Neural cell (in vitro differentiated cells): Measurements from ENCODE around the gene ECM2. TPM values are rescaled to one million over a fixed set of nuclear protein-coding genes. Genes with fewer than 3 reads are reported as not detected.

Experiments used
- H2AFZ ChIP-seq: fragments of 200-600, 300-800 bp; sonication (generic), shearing (Covaris generic); 2 replicates; pipeline ENCODE4 v1.6.0; 2014; ENCODE audit warnings: low read depth, mild to moderate bottlenecking, antibody characterized with exemption, low read length, moderate library complexity
- H3F3A ChIP-seq: fragments of 200-600 bp; shearing (Covaris generic); 2 replicates; pipeline ENCODE4 v1.6.1; 2016; ENCODE audit warnings: mild to moderate bottlenecking, moderate library complexity, mixed read lengths, antibody characterized with exemption, low read length; ENCODE audit not compliant: insufficient read depth, poor library complexity, severe bottlenecking
- H3K27ac ChIP-seq: fragments of 200-600, 300-800 bp; sonication (generic), shearing (Covaris generic); 2 replicates; pipeline ENCODE4 v1.5.1; 2014; ENCODE audit warnings: mild to moderate bottlenecking, low read length, moderate library complexity
- H3K27me3 ChIP-seq: fragments of 300-800, 200-600 bp; sonication (generic), shearing (Covaris generic); 2 replicates; pipeline ENCODE4 v1.6.0; 2014; ENCODE audit warnings: mild to moderate bottlenecking, low read depth, low read length, moderate library complexity; ENCODE audit not compliant: insufficient read depth
- H3K36me3 ChIP-seq: fragments of 300-800, 200-600 bp; sonication (generic), shearing (Covaris generic); 2 replicates; pipeline ENCODE4 v1.5.1; 2014; ENCODE audit warnings: mild to moderate bottlenecking, antibody characterized with exemption, low read length, moderate library complexity; ENCODE audit not compliant: insufficient read depth
- H3K4me2 ChIP-seq: fragments of 300-800, 200-600 bp; sonication (generic), shearing (Covaris generic); 2 replicates; pipeline ENCODE4 v1.6.0; 2014; ENCODE audit warnings: mild to moderate bottlenecking, low read length
- H3K4me3 ChIP-seq: fragments of 300-800, 200-600 bp; sonication (generic), shearing (Covaris generic); 2 replicates; pipeline ENCODE4 v1.5.1; 2014; ENCODE audit warnings: mild to moderate bottlenecking, low read length, moderate library complexity
- H3K79me2 ChIP-seq: fragments of 200-600 bp; shearing (Covaris generic); replicated peaks from 2 replicates; pipeline ENCODE4 v1.6.0; 2014; ENCODE audit warnings: mild to moderate bottlenecking, low read length, moderate library complexity; ENCODE audit not compliant: insufficient read depth
- H3K9ac ChIP-seq: fragments of 300-800, 200-600 bp; sonication (generic), shearing (Covaris generic); 2 replicates; pipeline ENCODE4 v1.6.1; 2016; ENCODE audit warnings: mild to moderate bottlenecking, low read length, mixed read lengths
- H3K9me2 ChIP-seq: fragments of 200-600 bp; shearing (Covaris generic); 2 replicates; pipeline ENCODE4 v1.6.1; 2016; ENCODE audit warnings: mild to moderate bottlenecking, low read length, mixed read lengths; ENCODE audit not compliant: insufficient read depth
- H3K9me3 ChIP-seq: fragments of 200-600, 300-800 bp; sonication (generic), shearing (Covaris generic); 2 replicates; pipeline ENCODE4 v1.6.1; 2016; ENCODE audit warnings: mild to moderate bottlenecking, mixed run types, low read length, moderate library complexity, mixed read lengths
- H4K20me1 ChIP-seq: fragments of 200-600 bp; shearing (Covaris generic); 2 replicates; pipeline ENCODE4 v1.6.1; 2016; ENCODE audit warnings: mild to moderate bottlenecking, mixed run types; ENCODE audit not compliant: insufficient read depth
- EP300 ChIP-seq: fragments of 450-650 bp; conservative IDR thresholded peaks from 2 replicates; pipeline ENCODE4 v1.6.1; 2014; ENCODE audit warnings: antibody characterized with exemption, mild to moderate bottlenecking, moderate library complexity; ENCODE audit not compliant: poor library complexity, severe bottlenecking
- EZH2 ChIP-seq: fragments of 200-600, 300-800 bp; shearing (Covaris generic), sonication (generic); IDR thresholded peaks from 2 replicates; pipeline ENCODE4 v1.6.1; 2014; ENCODE audit warnings: antibody characterized with exemption, low read length, borderline replicate concordance, mild to moderate bottlenecking; ENCODE audit not compliant: insufficient read depth, poor library complexity, severe bottlenecking
- MXI1 ChIP-seq: fragments of 450-650 bp; conservative IDR thresholded peaks from 2 replicates; pipeline ENCODE4 v1.6.1; 2014; ENCODE audit warnings: antibody characterized with exemption, mild to moderate bottlenecking; ENCODE audit not compliant: poor library complexity, severe bottlenecking
- POLR2AphosphoS5 ChIP-seq: IDR thresholded peaks from 2 replicates; pipeline ENCODE4 v1.6.1; 2012
- RAD21 ChIP-seq: fragments of 450-650 bp; conservative IDR thresholded peaks from 2 replicates; pipeline ENCODE4 v1.6.1; 2014; ENCODE audit warnings: antibody characterized with exemption, mild to moderate bottlenecking, moderate library complexity
- REST ChIP-seq: IDR thresholded peaks from 2 replicates; pipeline ENCODE4 v1.6.1; 2012; ENCODE audit warnings: borderline replicate concordance
- SMC3 ChIP-seq: fragments of 450-650 bp; conservative IDR thresholded peaks from 2 replicates; pipeline ENCODE4 v1.6.1; 2014; ENCODE audit warnings: antibody characterized with exemption, mild to moderate bottlenecking, moderate library complexity; ENCODE audit not compliant: poor library complexity
- TAF1 ChIP-seq: IDR thresholded peaks from 2 replicates; pipeline ENCODE4 v1.6.1; 2012; ENCODE audit warnings: low read depth
- polyA plus RNA-seq: library from polyadenylated mRNA; depleted of rRNA; stranded (reverse); fragments of >200 nt; gene quantifications from 2 replicates; pipeline ENCODE4 v1.2.3, GENCODE V29; 2014
- TF ChIP-seq, protein P1 (sequence below): fragments of 450-650 bp; IDR thresholded peaks from 2 replicates; pipeline ENCODE4 v1.5.1; 2014; ENCODE audit warnings: antibody characterized with exemption, mild to moderate bottlenecking, moderate library complexity; ENCODE audit not compliant: poor library complexity, severe bottlenecking

ECM2 gene
- polyA plus RNA-seq, 1 donor from 2014 or later, result not detected

GRCh38 chr9:92494856-92495255, 40.9 kb downstream of the ECM2 start:
- Histone ChIP-seq H3K9me3 (no peaks in the 10 kb centered on the region), H2AFZ (no peak overlapping the region), H3K27me3 (no peaks in the 10 kb centered on the region), H3K36me3 (no peaks in the 10 kb centered on the region), H3K4me2 (no peak overlapping the region), H3F3A (no peaks in the 10 kb centered on the region), H3K79me2 (no peaks in the 10 kb centered on the region), H3K27ac (no peak overlapping the region), H3K9me2 (no peaks in the 10 kb centered on the region), H3K9ac (no peak overlapping the region), H4K20me1 (no peaks in the 10 kb centered on the region), H3K4me3 (no peak overlapping the region)
- TF ChIP-seq EZH2, result no peak
- no peak for TF ChIP-seq MXI1
- TF ChIP-seq RAD21, result no peak
- TF ChIP-seq REST, result no peak
- no peak for TF ChIP-seq POLR2AphosphoS5
- TF ChIP-seq, protein P1, sequence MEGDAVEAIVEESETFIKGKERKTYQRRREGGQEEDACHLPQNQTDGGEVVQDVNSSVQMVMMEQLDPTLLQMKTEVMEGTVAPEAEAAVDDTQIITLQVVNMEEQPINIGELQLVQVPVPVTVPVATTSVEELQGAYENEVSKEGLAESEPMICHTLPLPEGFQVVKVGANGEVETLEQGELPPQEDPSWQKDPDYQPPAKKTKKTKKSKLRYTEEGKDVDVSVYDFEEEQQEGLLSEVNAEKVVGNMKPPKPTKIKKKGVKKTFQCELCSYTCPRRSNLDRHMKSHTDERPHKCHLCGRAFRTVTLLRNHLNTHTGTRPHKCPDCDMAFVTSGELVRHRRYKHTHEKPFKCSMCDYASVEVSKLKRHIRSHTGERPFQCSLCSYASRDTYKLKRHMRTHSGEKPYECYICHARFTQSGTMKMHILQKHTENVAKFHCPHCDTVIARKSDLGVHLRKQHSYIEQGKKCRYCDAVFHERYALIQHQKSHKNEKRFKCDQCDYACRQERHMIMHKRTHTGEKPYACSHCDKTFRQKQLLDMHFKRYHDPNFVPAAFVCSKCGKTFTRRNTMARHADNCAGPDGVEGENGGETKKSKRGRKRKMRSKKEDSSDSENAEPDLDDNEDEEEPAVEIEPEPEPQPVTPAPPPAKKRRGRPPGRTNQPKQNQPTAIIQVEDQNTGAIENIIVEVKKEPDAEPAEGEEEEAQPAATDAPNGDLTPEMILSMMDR, result no peak
- TF ChIP-seq EP300, result no peak
- no peak for TF ChIP-seq TAF1
- no peak for TF ChIP-seq SMC3

DNA sequence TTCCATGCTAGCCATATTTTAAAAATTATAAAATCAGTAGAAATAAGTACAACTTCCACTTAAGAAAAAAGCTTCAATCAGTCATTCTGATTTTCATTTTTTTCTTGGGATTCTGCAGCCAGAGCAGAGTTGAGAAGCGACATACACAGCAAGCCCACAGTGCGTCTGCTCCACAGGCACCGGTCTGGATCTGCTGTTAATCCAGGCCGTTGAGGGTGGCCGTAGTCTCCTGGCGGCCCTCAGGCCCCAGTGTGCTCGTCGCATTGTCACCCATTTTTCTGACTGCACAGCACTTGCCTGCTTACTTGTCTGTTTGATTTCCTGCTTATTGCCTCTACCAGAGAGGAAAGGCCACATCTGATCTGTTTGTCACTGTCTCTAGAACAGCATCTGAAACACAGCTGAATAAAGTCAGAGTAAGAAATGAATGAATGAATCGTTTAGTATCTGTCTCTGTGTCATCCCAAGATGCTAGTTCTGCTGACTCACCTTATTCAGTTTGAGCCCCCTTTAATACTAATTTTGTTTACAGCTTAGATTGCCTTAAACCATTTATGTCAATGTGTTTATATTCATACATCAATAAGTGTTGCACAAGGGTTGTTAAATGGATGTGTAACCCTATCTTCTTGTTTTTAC, 41.9 kb downstream of the ECM2 start:
- H3K36me3 ChIP-seq, result no peaks in the 10 kb centered on the region
- no peak overlapping the region for H3K27ac ChIP-seq
- no peaks in the 10 kb centered on the region for H3K9me3 ChIP-seq
- H2AFZ ChIP-seq, result no peak overlapping the region
- no peaks in the 10 kb centered on the region for H3F3A ChIP-seq
- no peaks in the 10 kb centered on the region for H4K20me1 ChIP-seq
- H3K79me2 ChIP-seq, result no peaks in the 10 kb centered on the region
- no peaks in the 10 kb centered on the region for H3K27me3 ChIP-seq
- H3K9me2 ChIP-seq, result no peaks in the 10 kb centered on the region
- TF ChIP-seq REST (no peak), SMC3 (no peak), POLR2AphosphoS5 (no peak), RAD21 (no peak), EZH2 (no peak), TAF1 (no peak), MXI1 (no peak), EP300 (no peak)
- TF ChIP-seq, protein P1, result no peak
- no peak overlapping the region for H3K9ac ChIP-seq
- no peak overlapping the region for H3K4me2 ChIP-seq
- no peak overlapping the region for H3K4me3 ChIP-seq
